Occipital lobe (tissue), 2 donors: ENCODE measurements around the gene PDLIM3. TPM values are rescaled to one million over a fixed set of nuclear protein-coding genes. Genes with fewer than 3 reads are reported as not detected.
"Not testable (repeated sequence)": the region's sequence is repeated elsewhere in the genome, so short reads cannot be mapped to it uniquely, and the experiment has no call there.

Experiments used
- DNase-seq: peaks from one replicate; lab custom pipeline; 2025; lab: John Stamatoyannopoulos, UW
- total RNA-seq: library from RNA; depleted of rRNA; stranded (reverse); fragments of >200 nt; gene quantifications from one replicate; pipeline ENCODE4 v1.2.3, GENCODE V29; 2014

The PDLIM3 gene, protein sequence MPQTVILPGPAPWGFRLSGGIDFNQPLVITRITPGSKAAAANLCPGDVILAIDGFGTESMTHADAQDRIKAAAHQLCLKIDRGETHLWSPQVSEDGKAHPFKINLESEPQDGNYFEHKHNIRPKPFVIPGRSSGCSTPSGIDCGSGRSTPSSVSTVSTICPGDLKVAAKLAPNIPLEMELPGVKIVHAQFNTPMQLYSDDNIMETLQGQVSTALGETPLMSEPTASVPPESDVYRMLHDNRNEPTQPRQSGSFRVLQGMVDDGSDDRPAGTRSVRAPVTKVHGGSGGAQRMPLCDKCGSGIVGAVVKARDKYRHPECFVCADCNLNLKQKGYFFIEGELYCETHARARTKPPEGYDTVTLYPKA
- 18.2 TPM for total RNA-seq

DNA sequence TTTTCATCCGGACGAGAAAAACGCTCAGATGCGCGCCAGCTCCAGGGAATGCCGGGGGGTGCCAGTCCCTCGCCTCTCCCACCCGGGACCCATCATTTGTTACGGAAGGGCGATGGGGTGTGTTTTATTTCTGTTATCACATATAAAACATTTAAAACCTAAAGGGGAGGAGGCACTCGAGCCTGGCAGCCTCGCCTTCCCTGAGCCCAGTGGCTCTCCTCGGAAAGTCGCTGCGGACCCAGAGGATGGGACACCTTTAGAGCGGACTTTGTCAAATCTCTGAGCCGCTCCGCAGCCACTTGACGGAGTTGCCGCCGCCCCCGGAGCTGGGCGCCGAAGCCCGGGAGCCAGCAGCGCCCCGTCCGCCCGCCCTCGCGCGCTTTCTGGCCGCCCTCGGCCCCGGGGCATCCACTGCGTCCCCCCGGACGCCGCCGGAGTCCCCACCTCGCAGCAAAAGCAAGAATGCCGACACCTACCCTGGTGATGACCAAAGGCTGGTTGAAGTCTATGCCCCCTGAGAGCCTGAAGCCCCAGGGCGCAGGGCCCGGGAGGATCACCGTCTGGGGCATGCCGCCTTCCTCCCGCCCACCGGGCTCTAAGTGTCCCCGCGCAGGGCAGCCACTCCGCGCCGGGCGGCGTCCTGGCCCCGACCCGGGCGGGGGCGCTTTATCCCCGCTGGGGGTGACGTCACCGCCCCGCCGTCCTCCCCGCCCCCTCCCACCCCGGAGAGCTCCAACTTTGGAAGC, at the start of gene PDLIM3:
TSS of gene PDLIM3 (minus strand) at position 642 of the 746 bp plus-strand sequence. CDS start at position 569, 73 bp downstream.
- DNase-seq, result peak; percentile 39

DNA sequence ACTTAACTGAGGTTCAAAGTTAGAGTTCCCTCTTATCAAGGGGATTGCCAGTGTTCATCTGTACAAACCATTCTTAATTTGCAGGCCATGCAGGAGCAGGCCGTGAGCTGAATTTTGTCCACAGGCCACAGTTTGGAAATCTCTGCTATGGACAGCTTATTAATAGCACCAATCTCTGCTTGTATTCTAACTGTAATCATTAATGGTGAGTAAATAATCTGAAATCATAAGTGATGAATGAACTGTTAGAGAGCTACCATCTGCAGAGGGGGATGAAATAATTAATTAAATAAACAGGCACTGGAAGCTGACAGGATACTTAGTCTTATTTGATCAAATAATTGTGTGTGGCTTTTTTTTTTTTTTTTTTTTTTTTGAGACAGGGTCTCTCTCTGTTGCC, 48.5 kb upstream of the PDLIM3 start:
- no peak for DNase-seq

DNA sequence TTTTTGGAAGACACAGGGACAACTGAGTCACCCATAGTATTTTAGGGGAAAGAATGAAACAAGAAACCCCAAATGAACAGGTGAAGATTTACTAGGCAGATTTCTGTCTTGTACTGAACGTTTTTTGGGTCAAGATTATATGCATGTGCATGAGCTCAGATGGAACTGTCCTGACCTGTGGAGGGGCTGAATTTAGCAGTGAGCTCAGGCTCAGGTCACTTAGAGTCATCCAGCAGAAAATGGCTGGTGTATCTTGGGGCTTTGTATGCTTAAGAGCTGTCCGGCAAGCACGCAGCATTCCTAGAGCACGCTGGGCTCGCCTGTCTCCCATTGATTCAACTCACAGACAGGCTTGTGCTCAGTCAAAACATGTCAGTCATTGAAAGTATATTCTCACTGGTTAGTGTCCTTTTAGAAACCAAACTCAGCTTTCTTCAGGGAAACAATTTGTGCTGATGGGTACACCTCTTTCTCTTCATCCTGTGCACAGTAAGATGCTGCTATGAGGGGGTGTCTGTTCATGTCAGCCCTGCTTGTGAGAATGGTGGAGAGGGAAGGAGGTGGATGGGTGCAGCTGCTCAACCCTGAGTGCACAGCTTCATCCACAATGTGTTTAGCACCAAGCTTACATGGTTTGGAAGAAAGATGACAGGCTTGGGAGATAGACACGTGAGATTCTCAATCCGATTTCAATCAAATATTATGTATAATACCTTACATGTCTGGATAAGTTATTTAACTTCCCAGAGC, 47.5 kb upstream of the PDLIM3 start:
- no peak for DNase-seq

DNA sequence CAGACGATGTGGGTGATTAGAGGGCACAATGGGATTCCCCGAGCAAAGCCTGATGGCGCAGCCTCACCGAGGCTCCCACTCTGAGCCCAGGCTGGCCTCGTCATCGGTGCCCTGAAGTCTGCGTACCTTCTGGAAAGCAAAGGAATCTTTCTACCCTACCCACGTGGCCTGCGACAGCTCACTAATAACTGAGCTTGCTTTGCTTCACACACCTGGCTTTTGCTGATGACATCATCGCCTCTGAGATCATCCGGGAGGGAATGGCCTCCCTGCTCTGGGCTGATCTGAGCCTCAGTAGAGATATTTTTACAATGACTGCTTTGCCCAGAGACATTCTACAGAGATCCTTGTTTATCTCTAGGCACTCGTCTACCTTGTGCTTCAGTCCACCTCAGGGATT, 45.4 kb upstream of the PDLIM3 start:
- no peak for DNase-seq

DNA sequence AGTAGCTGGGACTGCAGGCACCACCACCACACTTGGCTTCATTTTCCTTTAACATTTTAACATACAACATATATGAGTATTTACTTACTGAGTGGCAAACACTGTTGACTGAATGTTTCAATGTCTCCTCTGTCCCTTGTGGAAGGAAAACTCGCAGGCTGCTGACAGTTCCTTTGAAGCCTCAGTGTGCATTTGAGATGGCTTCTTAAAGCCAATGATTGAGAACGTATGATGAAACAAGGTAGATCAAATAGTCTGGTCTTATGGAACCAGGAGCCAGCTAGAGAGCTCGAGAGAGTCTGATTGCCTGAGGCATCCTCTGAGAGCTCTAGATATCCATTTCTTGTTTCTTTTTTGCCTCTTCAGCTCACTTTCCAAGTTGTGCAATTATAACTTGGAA, 43.0 kb upstream of the PDLIM3 start:
- DNase-seq, result no peak

DNA sequence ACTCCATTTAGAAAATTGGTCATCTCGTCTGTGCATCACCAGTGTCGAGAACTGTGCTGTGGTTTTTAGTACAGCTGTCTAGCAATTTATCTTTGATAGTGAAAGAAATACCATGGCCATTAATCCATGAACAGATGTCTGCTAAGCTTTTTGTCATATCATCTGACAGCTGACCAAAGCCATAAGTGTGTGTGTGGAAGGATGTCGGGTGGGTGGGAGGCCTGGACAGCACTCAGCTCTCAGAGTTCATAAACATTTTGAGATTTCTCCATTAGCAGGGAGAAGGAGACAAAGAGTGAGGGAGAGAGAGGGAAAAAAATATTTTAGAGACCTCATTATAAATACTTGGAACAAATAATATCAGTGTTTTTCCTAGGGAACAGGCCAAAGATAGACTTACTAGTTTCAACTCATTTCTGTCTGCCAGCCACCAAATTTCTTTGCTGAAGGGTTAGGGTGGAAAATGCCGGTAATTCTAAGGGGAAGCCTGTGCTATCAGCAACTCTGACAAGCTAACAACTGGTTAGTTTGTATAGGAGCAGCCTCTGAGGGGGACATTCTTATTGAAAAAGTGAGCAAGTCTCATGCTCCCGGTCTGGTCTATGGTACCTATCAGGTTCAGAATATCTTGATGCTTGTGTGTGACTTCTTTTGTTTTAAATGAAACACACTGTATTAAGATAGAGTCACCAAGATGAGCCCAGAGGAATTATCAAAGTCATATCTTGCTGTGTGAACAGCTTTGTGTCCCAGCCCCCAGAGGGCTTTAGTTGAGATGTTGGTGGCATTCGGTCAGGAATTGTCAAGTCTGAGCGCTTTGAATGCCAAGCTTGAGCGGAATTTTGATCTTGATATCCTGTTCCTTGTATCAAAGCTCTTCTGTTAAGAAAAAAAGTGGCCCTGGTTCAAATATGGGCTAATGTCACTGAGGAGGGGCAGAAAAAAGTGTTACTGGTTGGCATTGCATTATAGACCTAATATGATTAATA, 41.9 kb upstream of the PDLIM3 start:
- no peak for DNase-seq

DNA sequence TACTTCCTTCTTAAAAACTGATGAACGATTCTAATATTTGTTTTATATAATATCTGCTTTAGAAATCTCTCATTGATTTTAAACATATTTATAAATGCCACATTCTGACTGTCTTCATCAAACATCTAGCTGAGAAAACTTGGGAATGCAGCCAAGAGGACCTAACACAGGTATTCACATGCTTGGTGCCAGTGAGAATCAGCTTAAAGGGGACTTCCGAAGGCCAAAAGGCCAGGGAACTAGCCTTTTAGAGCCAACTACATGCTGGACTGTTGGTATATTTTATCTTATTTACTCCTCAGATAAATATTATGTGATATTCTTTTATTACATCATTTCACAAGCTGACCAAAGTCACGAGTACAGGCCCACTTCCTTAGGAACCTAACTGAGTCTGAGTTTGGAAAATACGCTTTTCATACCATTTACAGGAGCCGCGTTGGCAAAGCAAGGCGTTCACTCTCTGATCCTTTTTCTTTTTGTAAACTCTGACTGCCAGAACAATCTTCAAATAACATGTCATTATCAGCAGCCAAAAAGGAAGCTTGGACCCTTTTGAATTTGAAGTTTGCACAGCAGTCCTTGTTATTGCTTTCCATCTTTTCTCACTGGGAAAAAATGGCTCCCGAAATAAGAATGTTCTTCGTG, 41.1 kb upstream of the PDLIM3 start:
- DNase-seq, result no peak

DNA sequence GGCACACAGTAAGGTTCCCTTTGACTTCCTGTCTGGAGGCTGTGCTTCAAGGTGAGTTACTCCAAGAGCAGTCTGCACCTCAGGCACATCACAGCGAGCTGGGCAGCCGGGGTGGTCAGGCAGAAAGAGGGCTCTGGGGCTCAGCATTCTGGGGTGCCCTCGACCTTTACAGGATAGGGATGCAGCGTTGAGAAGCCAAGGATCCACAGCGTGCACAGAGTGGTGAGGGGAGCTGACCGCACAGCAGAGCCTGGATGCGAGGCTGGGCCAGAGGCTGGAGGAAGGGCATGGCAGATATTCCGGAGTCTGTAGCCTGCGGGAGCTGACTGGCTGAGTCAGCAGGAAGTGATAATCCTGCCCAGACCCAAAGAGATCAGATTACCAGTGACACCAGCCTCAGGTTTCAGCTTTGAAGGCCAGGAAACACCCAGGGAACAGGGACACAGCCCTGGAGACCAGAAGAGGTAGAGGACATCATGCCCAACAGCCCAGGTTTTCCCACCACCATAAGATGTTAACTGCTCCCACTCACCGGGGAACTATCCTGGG, 38.4 kb upstream of the PDLIM3 start:
- no peak for DNase-seq

DNA sequence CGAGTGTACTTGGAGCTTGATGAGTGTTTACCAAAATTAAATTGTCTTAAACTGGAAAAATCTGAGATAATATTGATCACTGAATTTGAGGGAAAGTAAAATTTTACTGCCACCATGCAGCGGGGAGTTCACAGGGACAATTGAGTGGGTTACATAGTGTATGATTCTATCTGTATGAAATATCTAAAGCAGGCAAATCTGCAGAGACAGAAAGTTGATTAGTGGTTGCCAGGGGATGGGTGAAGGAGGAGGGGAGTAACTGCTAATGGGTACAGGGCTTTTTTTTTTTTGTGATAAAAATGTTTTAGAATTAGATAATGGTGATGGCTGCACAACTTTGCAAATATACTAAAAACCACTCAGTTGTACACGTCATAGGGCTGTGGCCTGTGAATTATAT, 35.4 kb upstream of the PDLIM3 start:
- DNase-seq, result no peak

DNA sequence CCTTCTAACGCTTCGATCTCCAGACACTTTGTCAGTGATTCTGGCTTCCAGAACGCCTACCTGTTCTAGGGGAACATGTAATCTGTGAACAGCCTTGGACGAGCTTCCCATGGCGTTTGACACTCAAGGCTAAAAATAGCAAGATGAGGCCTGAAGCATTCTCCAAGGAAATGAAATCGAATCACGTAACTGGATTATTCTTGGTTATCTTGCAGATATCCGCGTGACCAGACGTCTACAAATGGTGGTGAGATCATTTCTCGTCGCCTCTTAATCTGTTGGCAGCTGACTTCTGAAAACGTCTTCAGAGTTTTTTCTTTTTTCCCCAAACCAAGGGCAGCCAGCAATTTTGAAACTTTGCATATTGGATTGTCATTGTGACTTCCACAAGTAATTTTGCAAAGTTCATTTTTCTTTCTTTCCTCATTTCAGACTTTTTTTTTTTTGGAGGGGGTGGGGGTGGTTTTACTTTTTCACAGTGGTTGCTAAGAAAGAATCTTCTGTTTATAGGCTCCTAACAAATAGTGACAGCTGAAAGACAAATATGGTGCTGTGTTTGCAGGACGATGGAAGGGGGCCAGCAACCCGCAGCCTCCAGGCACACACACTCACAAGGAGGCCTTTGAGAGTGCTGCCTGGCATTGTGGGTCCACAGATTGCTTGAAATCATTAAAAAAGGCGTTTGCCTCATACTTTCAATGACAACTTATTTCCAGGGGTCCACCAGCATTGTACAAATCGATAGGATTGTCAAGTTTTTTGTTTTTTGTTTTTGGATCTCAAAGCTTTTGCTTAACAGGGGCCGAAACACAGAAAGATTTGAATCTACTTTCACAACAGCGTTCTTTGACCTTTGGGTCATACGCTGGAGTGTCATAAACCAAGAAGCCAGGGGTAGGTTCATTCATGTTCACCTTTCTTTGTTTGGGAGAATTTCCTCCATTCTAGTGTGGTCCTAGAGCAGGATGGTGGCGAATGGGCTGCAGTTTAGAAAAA, 32.4 kb upstream of the PDLIM3 start:
- DNase-seq, result peak; percentile 42

DNA sequence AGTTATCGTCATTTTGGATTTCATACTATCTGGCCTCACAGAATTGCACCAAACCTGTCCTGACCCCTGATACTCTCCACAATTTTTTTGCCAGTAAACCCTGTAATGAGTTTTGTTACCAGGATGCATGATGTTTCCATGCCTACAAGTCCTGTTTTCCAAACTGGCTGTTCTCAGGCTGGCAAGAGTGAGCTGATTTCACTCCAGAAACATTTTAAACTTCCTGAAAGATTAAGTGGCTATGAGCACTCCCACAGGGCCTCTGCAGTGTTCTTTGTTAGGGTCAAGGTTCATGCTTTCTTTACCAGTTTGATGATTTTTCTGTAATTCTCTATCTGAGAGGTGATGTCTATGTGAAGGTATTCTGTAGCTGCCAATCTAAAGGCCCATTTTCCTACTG, 31.7 kb upstream of the PDLIM3 start:
- DNase-seq, result no peak

DNA sequence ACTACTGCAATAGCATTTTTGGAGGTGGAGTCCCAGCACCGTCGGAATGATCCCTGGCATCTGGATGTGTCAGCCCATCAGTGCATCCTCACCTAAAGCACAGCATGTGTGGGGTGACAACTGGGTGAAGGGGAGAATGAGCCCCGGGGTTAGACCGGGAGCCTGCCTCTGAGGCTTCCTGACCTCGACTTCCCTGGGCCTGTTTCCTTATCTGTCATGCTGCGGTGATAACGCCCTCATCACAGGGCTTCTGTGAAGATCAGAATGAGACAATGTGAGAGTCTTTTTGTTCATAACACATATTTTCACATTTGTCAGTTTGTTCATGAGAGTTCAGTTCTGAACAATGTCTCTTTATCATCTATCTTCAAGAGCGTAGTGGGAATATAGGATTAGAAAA, 31.1 kb upstream of the PDLIM3 start:
- no peak for DNase-seq

DNA sequence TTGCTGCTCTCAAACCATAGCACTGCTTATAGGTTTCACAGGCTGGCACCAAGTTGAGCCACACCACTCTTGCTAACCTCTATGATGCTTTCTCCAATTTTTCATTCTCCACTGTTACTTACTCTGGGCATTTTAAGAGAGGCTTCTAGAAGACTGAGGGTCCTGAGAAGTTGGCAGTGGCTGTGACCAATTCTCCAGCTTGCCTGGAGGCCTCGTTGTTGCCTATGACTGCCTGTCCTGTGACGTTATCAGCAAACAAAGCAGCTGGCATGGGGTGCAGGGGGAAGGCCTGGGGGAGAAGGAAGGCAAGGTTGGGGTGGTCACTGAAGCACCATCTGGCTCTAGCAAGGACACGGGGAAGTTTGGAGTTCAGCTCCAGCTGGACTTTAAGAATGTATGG, 30.4 kb upstream of the PDLIM3 start:
- no peak for DNase-seq

DNA sequence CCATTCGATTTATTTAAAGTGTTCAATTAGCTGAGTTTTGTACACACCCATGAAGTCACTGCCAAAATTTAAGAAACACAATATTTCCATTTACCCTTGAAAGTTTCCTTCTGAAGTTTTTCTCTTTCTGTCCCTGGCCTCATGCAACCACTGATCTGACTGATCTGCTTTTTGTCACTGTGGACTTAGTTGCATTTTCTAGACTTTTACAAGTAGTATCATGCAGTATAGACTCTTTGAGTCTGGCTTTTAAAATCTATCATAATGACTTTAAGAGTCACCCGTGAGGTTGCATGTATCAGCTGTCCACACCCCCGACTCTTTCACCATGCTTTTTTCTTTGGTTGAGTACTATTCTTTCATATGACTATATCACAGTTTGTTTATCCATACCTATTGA, 29.0 kb upstream of the PDLIM3 start:
- no peak for DNase-seq

DNA sequence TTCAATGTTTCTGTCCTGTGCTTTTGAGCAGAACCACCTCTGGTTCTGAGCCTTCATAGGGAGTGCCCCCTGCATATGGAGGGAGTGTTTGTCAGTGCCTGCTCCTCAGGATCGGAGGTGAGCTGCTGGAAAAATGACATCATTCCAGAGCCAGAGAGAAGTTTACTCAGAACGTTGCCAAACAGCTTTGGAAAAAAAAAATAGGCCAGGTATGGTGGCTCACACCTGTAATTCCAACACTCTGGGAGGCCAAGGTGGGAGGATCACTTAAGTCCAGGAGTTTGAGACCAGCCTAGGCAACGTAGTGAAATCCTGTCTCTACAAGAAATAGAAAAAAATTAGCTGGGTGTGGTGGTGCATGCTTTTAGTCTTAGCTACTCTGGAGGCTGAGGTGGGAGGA, 27.2 kb upstream of the PDLIM3 start:
- DNase-seq, result no peak

DNA sequence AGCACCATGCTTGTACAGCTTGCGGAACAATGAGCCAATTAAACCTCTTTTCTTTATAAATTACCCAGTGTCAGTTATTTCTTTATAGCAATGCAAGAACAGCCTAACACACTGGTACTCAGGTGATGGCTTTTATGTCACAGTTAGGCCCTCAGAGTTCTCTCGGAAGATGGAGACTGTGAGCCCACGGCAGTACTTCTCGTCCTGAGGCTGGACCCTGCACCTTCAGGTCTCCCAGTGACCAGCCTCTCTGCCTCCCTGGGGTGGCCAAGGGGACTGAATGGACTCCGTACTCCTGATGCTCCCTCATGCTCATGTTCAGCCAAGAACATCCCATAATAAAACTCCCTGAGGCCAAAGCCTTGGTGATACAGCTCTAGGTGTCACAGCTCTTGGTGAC, 25.0 kb upstream of the PDLIM3 start:
- DNase-seq, result no peak

DNA sequence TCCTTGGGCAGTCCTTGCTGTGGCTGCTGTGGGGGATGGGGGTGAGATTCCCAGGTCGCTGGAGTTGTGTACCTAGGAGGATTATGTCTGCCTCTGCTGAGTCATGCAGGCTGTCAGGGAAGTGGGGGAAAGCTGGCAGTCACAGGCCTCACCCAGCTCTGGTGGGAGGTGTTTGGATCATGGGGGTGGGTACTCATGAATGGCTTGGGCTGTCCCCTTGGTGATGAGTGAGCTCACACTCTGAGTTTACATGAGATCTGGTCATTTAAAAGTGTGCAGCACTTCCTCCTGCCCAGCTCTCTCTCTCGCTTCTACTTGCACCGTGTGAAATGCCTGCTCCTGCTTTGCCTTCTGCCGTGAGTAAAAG, 24.6 kb upstream of the PDLIM3 start:
- no peak for DNase-seq

DNA sequence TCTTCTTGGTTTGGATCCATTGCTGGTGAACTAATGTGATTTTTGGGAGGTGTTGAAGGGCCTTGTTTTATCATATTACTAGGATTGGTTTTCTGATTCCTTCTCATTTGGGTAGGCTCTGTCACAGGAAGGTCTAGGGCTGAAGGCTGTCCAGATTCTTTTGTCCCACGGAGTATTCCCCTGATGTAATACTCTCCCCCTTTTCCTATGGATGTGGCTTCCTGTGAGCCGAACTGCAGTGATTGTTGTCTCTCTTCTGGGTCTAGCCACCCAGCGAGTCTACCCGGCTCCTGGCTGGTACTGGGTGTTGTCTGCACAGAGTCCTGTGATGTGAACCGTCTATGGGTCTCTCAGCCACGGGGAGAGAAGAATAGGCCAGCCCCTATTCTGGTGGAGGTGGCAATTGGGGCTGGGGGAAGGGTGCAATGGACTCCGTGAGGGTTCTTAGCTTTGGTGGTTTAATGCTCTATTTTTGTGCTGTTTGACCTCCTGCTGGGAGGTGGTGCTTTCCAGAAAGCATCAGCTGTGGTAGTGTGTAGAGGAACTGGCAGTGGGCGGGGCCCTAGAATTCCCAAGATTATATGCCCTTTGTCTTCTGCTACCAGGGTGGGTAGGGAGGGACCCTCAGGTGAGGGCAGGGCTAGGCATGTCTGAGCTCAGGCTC, 24.1 kb upstream of the PDLIM3 start:
- not testable (repeated sequence) for DNase-seq
